A549 treated with Mapracorat at 1 μM for 4 hours (cell line): ENCODE results near the gene RBBP5. TPM values are rescaled to one million over a fixed set of nuclear protein-coding genes. Genes with fewer than 3 reads are reported as not detected.

Source experiments
- total RNA-seq: library from RNA; stranded (reverse); fragments of 200-300 nt; extraction: Qiagen RNA extraction; gene quantifications from 5 replicates; pipeline ENCODE4 v1.2.3, GENCODE V29; 2022

RBBP5 gene, protein sequence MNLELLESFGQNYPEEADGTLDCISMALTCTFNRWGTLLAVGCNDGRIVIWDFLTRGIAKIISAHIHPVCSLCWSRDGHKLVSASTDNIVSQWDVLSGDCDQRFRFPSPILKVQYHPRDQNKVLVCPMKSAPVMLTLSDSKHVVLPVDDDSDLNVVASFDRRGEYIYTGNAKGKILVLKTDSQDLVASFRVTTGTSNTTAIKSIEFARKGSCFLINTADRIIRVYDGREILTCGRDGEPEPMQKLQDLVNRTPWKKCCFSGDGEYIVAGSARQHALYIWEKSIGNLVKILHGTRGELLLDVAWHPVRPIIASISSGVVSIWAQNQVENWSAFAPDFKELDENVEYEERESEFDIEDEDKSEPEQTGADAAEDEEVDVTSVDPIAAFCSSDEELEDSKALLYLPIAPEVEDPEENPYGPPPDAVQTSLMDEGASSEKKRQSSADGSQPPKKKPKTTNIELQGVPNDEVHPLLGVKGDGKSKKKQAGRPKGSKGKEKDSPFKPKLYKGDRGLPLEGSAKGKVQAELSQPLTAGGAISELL
- 10.7 to 11.8 TPM (median 11.5 TPM) in 5 replicates for total RNA-seq

GRCh38 chr1:205121660-205122488 lies at the start of gene RBBP5:
TSS of gene RBBP5 (minus strand) at chr1:205121978. CDS start at chr1:205121873, 105 bp downstream.

GRCh38 chr1:205084360-205084759 lies 37.4 kb downstream of the RBBP5 start, which contains the start of gene TMEM81:
TSS of gene TMEM81 (minus strand) at chr1:205084460. CDS start at chr1:205084320, 140 bp downstream.

DNA sequence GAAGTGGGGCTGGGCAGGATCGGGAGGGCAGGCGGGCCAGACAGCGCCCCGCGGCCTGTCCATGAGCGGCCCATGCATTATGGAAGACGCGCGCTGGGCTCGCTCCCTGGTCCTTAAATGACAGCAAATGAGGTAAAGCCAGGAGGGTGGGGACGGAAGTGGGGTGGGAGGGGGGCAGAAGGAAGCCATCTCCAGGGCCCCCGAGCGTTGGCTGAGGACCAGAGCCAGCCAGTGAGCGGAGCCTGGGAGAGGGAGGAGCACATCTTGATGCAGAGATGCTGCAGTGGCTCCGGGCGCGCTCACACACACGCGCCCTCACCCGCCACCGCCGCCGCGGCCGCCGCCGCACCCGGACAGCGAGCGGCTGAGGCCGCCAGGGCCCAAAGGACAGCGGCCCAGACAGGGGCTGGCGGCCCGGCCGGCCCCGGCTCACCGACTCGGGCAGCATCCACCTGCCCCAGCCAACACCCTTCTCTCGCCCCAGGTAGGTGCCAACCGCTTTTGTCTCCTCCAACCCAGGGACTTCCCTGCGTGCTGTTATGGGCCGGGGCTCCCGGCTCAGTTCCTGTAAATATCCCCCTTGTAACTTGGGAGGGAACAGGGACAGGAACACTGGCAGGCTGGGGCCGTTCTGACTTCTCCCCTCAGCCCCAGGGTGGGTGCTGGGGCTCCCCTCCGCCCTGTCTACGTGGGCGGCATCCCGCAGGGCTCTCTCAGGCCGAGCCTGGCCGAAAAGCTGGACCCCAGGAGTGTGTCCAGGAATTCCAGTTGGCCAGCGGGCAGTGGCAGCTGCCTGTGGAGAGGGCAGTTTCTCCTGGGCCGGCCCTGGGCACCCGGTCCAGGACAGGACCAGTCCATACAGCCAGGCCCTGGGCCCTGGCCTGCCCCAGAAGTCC lies 78.6 kb downstream of the RBBP5 start, which contains the start of gene CNTN2:
Gene CNTN2 (plus strand): TSS at position 302 of the 896 bp plus-strand sequence. CDS start 9,974 bp downstream, outside the sequence.

Other genes with a start within 250 kb of the RBBP5 start
- 0.08 TPM in 1 of 5 replicates, not detected in the others for gene CNTN2, start 78.8 kb downstream of the RBBP5 start, total RNA-seq
- 1.3 to 3.0 TPM (median 2.1 TPM) in 5 replicates for gene TMEM81, start 37.5 kb downstream of the RBBP5 start, total RNA-seq
- gene DSTYK, start 89.7 kb upstream of the RBBP5 start, total RNA-seq: 6.8 to 9.5 TPM (median 8.4 TPM) in 5 replicates
- 1.4 to 1.8 TPM (median 1.6 TPM) in 5 replicates for gene TMCC2, start 106.0 kb upstream of the RBBP5 start, total RNA-seq
- 24.4 to 29.7 TPM (median 28.0 TPM) in 5 replicates for gene NUAK2, start 199.8 kb upstream of the RBBP5 start, total RNA-seq
- 0.60 to 0.89 TPM (median 0.66 TPM) in 5 replicates for gene KLHDC8A, start 234.9 kb upstream of the RBBP5 start, total RNA-seq